ENCODE measurements around the gene VSTM2L.
A peak's percentile ranks its signal among the peaks of the same experiment; 100 is the strongest.

Gene VSTM2L

GRCh38 chr20:37987602-37988290 is 84.8 kb downstream of the VSTM2L start:
- DNase-seq (ENCODE audit: low read depth): no peak

- no peak for DNase-seq (ENCODE audit: low read depth)
Measured at GRCh38 chr20:37988306-37988954, 85.5 kb downstream of the VSTM2L start.

- no peak for DNase-seq (ENCODE audit: low read depth)
Measured at GRCh38 chr20:37989601-37990295, 86.8 kb downstream of the VSTM2L start.

GRCh38 chr20:37990571-37991151 is 87.7 kb downstream of the VSTM2L start:
- no peak for DNase-seq (ENCODE audit: low read depth)

GRCh38 chr20:37991157-37991866 is 88.4 kb downstream of the VSTM2L start:
- no peak for DNase-seq (ENCODE audit: low read depth)

GRCh38 chr20:37991908-37992307 is 89.0 kb downstream of the VSTM2L start:
- no peak for DNase-seq (ENCODE audit: low read depth)

- DNase-seq (ENCODE audit: low read depth): peak; percentile 81
Measured at GRCh38 chr20:37992802-37993409, 90.0 kb downstream of the VSTM2L start.

GRCh38 chr20:37994512-37994911 is 91.6 kb downstream of the VSTM2L start:
- peak; percentile 30 for DNase-seq (ENCODE audit: low read depth)

All from fibroblast of the conjunctiva (primary cell).